Measurements from ENCODE around the gene SPG11. TPM values are rescaled to one million over a fixed set of nuclear protein-coding genes. Genes with fewer than 3 reads are reported as not detected.
A peak's percentile ranks its signal among the peaks of the same experiment; 100 is the strongest.

The SPG11 gene
- total and polyA plus RNA-seq, 9 of the 15 experiments (the other 6 are each of a cell fraction or from before 2014, with no cell fraction given), result 23.3 to 71.2 (median 45.6) TPM

DNA sequence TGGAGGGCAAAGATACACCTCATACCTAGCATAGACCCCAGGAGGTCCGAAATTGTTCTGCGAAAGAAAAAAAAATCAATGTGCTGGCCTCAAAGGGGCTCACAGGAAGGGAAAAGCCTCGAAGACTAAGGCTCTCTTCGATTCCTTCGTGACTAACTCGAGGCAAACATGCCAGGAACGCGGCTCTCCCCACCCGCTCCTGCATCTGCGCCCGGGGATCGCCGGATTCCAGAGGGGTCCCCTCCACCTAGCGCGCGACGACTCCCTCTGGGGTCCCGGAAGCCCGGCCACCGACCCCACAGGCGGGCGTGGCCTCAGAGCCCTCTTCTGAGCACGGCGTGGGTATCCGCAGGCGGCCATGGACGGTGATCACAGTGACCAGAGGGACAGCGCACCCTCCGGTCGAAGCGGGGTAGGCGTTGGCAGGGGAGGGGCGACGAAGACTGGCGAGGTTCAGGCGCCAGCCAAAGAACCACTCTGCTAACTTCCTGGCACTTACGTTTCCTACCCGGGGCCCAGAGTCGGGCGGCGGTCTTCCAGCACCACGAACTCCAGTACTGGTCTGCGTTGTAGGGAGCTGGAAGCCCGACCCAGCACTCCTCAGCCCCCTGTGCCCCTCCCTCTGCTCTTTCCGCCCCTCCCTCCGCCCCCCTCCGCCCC lies 127.0 kb downstream of the SPG11 start (continued):
- TF ChIP-seq, protein P1, sequence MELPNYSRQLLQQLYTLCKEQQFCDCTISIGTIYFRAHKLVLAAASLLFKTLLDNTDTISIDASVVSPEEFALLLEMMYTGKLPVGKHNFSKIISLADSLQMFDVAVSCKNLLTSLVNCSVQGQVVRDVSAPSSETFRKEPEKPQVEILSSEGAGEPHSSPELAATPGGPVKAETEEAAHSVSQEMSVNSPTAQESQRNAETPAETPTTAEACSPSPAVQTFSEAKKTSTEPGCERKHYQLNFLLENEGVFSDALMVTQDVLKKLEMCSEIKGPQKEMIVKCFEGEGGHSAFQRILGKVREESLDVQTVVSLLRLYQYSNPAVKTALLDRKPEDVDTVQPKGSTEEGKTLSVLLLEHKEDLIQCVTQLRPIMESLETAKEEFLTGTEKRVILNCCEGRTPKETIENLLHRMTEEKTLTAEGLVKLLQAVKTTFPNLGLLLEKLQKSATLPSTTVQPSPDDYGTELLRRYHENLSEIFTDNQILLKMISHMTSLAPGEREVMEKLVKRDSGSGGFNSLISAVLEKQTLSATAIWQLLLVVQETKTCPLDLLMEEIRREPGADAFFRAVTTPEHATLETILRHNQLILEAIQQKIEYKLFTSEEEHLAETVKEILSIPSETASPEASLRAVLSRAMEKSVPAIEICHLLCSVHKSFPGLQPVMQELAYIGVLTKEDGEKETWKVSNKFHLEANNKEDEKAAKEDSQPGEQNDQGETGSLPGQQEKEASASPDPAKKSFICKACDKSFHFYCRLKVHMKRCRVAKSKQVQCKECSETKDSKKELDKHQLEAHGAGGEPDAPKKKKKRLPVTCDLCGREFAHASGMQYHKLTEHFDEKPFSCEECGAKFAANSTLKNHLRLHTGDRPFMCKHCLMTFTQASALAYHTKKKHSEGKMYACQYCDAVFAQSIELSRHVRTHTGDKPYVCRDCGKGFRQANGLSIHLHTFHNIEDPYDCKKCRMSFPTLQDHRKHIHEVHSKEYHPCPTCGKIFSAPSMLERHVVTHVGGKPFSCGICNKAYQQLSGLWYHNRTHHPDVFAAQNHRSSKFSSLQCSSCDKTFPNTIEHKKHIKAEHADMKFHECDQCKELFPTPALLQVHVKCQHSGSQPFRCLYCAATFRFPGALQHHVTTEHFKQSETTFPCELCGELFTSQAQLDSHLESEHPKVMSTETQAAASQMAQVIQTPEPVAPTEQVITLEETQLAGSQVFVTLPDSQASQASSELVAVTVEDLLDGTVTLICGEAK (IDR thresholded peaks at IDR 0.05), result 0 out of 2 replicates have a peak, but pooled peaks have one; percentile 29
- TF ChIP-seq, protein P1 (CRISPR knock-in tag; IDR thresholded peaks at IDR 0.05), result no peak
- TF ChIP-seq ELF2 (CRISPR knock-in tag; IDR thresholded peaks at IDR 0.05) (no peak), EGR1 (conservative IDR thresholded peaks at IDR 0.05) (no peak), BCOR (IDR thresholded peaks at IDR 0.05) (no peak), FOS (IDR thresholded peaks at IDR 0.05; ENCODE audit: extremely low read depth, insufficient read length) (no peak), ARHGAP35 (IDR thresholded peaks at IDR 0.05; ENCODE audit: partially characterized antibody) (no peak), SOX6 (IDR thresholded peaks at IDR 0.05) (no peak), ARNT (IDR thresholded peaks at IDR 0.05) (no peak), ZBTB8A (IDR thresholded peaks at IDR 0.05; ENCODE audit: partially characterized antibody) (no peak)
- TF ChIP-seq, protein P2, sequence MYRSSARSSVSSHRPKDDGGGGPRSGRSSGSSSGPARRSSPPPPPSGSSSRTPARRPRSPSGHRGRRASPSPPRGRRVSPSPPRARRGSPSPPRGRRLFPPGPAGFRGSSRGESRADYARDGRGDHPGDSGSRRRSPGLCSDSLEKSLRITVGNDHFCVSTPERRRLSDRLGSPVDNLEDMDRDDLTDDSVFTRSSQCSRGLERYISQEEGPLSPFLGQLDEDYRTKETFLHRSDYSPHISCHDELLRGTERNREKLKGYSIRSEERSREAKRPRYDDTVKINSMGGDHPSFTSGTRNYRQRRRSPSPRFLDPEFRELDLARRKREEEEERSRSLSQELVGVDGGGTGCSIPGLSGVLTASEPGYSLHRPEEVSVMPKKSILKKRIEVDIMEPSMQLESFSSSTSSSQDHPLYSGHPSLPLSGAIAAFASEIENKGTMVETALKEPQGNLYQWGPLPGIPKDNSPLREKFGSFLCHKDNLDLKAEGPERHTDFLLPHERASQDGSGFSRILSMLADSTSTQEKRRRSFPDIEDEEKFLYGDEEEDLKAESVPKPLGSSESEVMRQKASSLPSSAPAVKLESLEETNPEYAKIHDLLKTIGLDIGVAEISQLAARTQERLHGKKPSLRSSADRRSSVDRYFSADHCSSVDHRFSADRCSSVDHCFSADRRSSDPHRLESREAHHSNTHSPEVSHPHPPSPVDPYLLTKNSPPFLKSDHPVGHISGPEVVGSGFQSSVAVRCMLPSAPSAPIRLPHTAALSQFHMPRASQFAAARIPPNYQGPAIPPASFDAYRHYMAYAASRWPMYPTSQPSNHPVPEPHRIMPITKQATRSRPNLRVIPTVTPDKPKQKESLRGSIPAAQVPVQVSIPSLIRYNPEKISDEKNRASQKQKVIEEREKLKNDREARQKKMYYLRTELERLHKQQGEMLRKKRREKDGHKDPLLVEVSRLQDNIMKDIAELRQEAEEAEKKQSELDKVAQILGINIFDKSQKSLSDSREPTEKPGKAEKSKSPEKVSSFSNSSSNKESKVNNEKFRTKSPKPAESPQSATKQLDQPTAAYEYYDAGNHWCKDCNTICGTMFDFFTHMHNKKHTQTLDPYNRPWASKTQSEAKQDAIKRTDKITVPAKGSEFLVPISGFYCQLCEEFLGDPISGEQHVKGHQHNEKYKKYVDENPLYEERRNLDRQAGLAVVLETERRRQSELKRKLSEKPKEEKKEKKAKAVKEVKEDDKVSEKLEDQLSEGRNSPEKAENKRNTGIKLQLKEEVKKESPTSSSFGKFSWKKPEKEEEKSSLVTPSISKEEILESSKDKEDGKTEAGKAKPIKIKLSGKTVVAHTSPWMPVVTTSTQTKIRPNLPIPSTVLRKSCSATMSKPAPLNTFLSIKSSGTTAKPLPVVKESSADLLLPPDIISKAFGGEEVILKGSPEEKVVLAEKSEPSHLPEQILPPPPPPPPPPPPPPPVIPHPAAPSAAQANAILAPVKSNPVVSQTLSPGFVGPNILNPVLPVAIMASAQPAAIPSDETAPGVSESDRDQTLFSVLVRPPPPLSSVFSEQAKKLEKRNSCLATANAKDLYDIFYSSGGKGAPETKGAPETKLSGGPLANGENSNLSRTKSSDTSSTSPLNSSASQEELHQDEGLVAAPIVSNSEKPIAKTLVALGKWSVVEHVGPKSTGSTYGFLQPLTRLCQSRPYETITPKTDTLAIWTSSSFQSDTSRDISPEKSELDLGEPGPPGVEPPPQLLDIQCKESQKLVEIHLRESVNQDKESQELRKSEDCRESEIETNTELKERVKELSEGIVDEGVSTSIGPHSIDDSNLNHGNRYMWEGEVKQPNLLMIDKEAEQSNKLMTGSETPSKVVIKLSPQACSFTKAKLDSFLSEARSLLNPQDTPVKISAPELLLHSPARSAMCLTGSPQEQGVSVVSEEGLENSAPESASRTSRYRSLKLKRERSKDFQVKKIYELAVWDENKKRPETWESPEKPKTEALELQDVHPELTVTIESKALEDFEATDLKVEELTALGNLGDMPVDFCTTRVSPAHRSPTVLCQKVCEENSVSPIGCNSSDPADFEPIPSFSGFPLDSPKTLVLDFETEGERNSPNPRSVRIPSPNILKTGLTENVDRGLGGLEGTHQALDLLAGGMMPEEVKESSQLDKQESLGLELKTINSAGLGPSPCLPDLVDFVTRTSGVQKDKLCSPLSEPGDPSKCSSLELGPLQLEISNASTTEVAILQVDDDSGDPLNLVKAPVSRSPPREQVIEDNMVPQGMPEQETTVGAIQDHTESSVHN (IDR thresholded peaks at IDR 0.05; ENCODE audit: borderline replicate concordance in 1 of 2, low read depth in 1 of 2), result no peak

Measured in K562 (cell line).